Hepatocyte (in vitro differentiated cells): ENCODE data around the gene EGR2. TPM values are rescaled to one million over a fixed set of nuclear protein-coding genes. Genes with fewer than 3 reads are reported as not detected.
A peak's percentile ranks its signal among the peaks of the same experiment; 100 is the strongest.

Experiments used
- DNase-seq: peaks from one replicate; pipeline ENCODE4 v3.0.0-alpha.2; 2016; ENCODE audit warnings: low spot score
- H2AFZ ChIP-seq: fragments of 200-600 bp; sonication (generic); 2 replicates; pipeline ENCODE4 v1.6.0; 2016; ENCODE audit warnings: antibody characterized with exemption, mild to moderate bottlenecking
- H3K27ac ChIP-seq: fragments of 200-600 bp; sonication (generic); 2 replicates; pipeline ENCODE4 v1.5.1; 2016; ENCODE audit warnings: mild to moderate bottlenecking
- H3K27me3 ChIP-seq: fragments of 200-600 bp; sonication (generic); 2 replicates; pipeline ENCODE4 v1.6.1; 2016
- H3K36me3 ChIP-seq: fragments of 200-600 bp; sonication (generic); replicated peaks from 2 replicates; pipeline ENCODE4 v1.5.1; 2016; ENCODE audit warnings: low read depth; ENCODE audit not compliant: insufficient read depth
- H3K4me1 ChIP-seq: fragments of 200-600 bp; sonication (generic); 2 replicates; pipeline ENCODE4 v1.5.1; 2016; ENCODE audit warnings: mild to moderate bottlenecking, moderate library complexity; ENCODE audit not compliant: insufficient read depth
- H3K4me2 ChIP-seq: fragments of 200-600 bp; sonication (generic); 2 replicates; pipeline ENCODE4 v1.6.0; 2016
- H3K4me3 ChIP-seq: fragments of 200-600 bp; sonication (generic); 2 replicates; pipeline ENCODE4 v1.5.1; 2016; ENCODE audit warnings: mild to moderate bottlenecking
- H3K79me2 ChIP-seq: fragments of 200-600 bp; sonication (generic); 2 replicates; pipeline ENCODE4 v1.6.0; 2017; ENCODE audit warnings: mild to moderate bottlenecking
- H3K9me2 ChIP-seq: fragments of 200-600 bp; sonication (generic); replicated peaks from 2 replicates; pipeline ENCODE4 v1.6.0; 2017; ENCODE audit warnings: mild to moderate bottlenecking; ENCODE audit not compliant: insufficient read depth
- H3K9me3 ChIP-seq: fragments of 200-600 bp; sonication (generic); 2 replicates; pipeline ENCODE4 v1.5.1; 2016; ENCODE audit warnings: low read depth, mild to moderate bottlenecking
- H4K20me1 ChIP-seq: fragments of 200-600 bp; sonication (generic); 2 replicates; pipeline ENCODE4 v1.6.0; 2016; ENCODE audit warnings: mild to moderate bottlenecking; ENCODE audit not compliant: insufficient read depth, poor library complexity, severe bottlenecking
- CTCF ChIP-seq: fragments of 200-600 bp; sonication (generic); IDR thresholded peaks from 2 replicates; pipeline ENCODE4 v1.5.1; 2016; ENCODE audit warnings: antibody characterized with exemption, mild to moderate bottlenecking; ENCODE audit not compliant: poor library complexity
- EZH2 ChIP-seq: fragments of 200-600 bp; sonication (generic); IDR thresholded peaks from 2 replicates; pipeline ENCODE4 v1.6.1; 2016; ENCODE audit warnings: antibody characterized with exemption, mild to moderate bottlenecking, borderline replicate concordance
- EZH2phosphoT487 ChIP-seq: fragments of 200-600 bp; sonication (generic); IDR thresholded peaks from one replicate; pipeline ENCODE4 v1.6.1; 2018; ENCODE audit warnings: antibody characterized with exemption, mild to moderate bottlenecking, low read depth, moderate library complexity; ENCODE audit not compliant: unreplicated experiment, severe bottlenecking
- WGBS: methylation state at CpG from one replicate; pipeline ENCODE4 v1.1.6; 2016; ENCODE audit warnings: low lambda C conversion rate; ENCODE audit errors: missing lambda C conversion rate; 5-methylcytosine and 5-hydroxymethylcytosine counted together
- polyA plus RNA-seq: library from polyadenylated mRNA; unstranded; fragments of >200 nt; fragmentation: Nextera tagmentation; extraction: Ambion mirVana; gene quantifications from 2 replicates; pipeline ENCODE4 v1.2.1, GENCODE V29; 2016
- total RNA-seq: library from RNA; depleted of rRNA; stranded (reverse); fragments of >200 nt; gene quantifications from 2 replicates; pipeline ENCODE4 v1.2.3, GENCODE V29; 2014

The EGR2 gene
- total and polyA plus RNA-seq, 2 experiments from 2014 or later, result 10.4 to 11.5 TPM

GRCh38 chr10:62818426-62819011 is 2.4 kb upstream of the EGR2 start:
- no peaks in the 10 kb centered on the region for H4K20me1 ChIP-seq
- peak overlapping the region; percentile 26 for H3K4me3 ChIP-seq
- peak; percentile 59 for DNase-seq
- no peaks in the 10 kb centered on the region for H3K36me3 ChIP-seq
- no peaks in the 10 kb centered on the region for H3K9me3 ChIP-seq
- peak; percentile 6 for TF ChIP-seq CTCF
- peak; percentile 52 for TF ChIP-seq EZH2
- no peak for TF ChIP-seq EZH2phosphoT487
- no peaks in the 10 kb centered on the region for H3K9me2 ChIP-seq
- no peaks in the 10 kb centered on the region for H3K79me2 ChIP-seq
- H2AFZ ChIP-seq, result peak overlapping the region; percentile 26
- WGBS, result 5% methylated on average over 53 of the region's 65 CpGs
- peaks cover 28% of the 10 kb centered on the region for H3K4me1 ChIP-seq
- H3K4me2 ChIP-seq, result peak overlapping the region; percentile 84
- no peak overlapping the region for H3K27ac ChIP-seq
- H3K27me3 ChIP-seq, result peaks cover 69% of the 10 kb centered on the region

GRCh38 chr10:62817766-62818425 is 1.7 kb upstream of the EGR2 start:
- Histone ChIP-seq H3K79me2 (no peaks in the 10 kb centered on the region), H3K9me3 (no peaks in the 10 kb centered on the region), H3K27me3 (peaks cover 70% of the 10 kb centered on the region), H3K4me1 (peaks cover 28% of the 10 kb centered on the region), H3K4me3 (peak overlapping the region; percentile 60), H3K9me2 (no peaks in the 10 kb centered on the region), H3K4me2 (peak overlapping the region; percentile 84), H3K27ac (peak overlapping the region; percentile 90), H3K36me3 (no peaks in the 10 kb centered on the region), H4K20me1 (no peaks in the 10 kb centered on the region), H2AFZ (peak overlapping the region; percentile 87)
- TF ChIP-seq EZH2phosphoT487, result no peak
- TF ChIP-seq EZH2, result peak; percentile 26
- TF ChIP-seq CTCF, result peak; percentile 71
- peak; percentile 90 for DNase-seq
- 2% methylated on average over 36 of the region's 51 CpGs for WGBS

DNA sequence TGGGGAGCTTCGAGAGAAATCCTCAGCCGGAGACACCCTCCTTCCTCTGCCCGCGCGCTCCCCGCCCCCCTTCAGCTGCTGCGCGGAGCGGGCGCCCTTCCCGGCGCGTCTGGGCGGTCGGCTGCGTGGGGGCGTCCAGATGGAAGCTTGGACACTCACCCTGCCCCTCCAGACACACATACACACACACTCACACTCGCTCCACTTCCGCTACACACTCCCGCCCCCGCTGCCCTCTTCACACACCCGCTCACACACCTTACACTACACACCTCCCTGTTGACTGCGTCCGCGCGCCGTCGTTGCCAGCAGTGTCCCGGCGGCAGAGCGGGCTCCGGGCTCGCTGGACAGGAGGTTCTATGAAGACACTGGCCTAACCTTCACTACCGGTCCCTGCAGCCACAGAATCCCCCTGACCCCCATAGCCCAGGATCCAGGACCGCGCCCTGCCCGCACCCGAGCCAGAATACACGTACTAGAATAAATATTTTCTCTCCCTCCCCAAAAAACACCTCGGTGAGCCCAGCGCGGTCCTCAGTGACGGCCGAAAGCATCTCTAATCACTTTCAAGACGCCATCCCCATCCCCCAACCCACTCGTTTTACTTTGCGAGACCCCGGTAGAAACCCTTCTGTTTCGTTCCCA is 1.1 kb upstream of the EGR2 start:
- TF ChIP-seq EZH2phosphoT487 (no peak), CTCF (no peak), EZH2 (no peak)
- peaks cover 76% of the 10 kb centered on the region for H3K27me3 ChIP-seq
- peaks cover 28% of the 10 kb centered on the region for H3K4me1 ChIP-seq
- H3K4me3 ChIP-seq, result peak overlapping the region; percentile 60
- no peaks in the 10 kb centered on the region for H3K9me2 ChIP-seq
- H3K79me2 ChIP-seq, result no peaks in the 10 kb centered on the region
- 2% methylated on average over 36 of the region's 49 CpGs for WGBS
- H3K27ac ChIP-seq, result peak overlapping the region; percentile 90
- no peaks in the 10 kb centered on the region for H4K20me1 ChIP-seq
- H3K36me3 ChIP-seq, result no peaks in the 10 kb centered on the region
- peak; percentile 69 for DNase-seq
- H3K9me3 ChIP-seq, result no peaks in the 10 kb centered on the region
- H2AFZ ChIP-seq, result peak overlapping the region; percentile 87
- peak overlapping the region; percentile 84 for H3K4me2 ChIP-seq
